HepG2 (cell line): Measurements from ENCODE around the gene RNPEPL1. TPM values are rescaled to one million over a fixed set of nuclear protein-coding genes. Genes with fewer than 3 reads are reported as not detected.

Source experiments
- CBFB ChIP-seq: sonication (generic); formaldehyde crosslinking; IDR thresholded peaks from 2 replicates; pipeline ENCODE4 v1.4.0; 2020; ENCODE audit warnings: missing genetic modification reagents
- KDM6A ChIP-seq: IDR thresholded peaks from 2 replicates; pipeline ENCODE4 v1.6.1; 2016; ENCODE audit warnings: low read depth
- NR3C1 ChIP-seq: sonication (generic); formaldehyde crosslinking; IDR thresholded peaks from 2 replicates; pipeline ENCODE4 v1.4.0; 2020; ENCODE audit warnings: missing genetic modification reagents
- POLR2G ChIP-seq: fragments of 200-400 bp; formaldehyde crosslinking; IDR thresholded peaks from 2 replicates; pipeline ENCODE4 v1.6.1; 2018; ENCODE audit warnings: mild to moderate bottlenecking, low read depth, low read length, moderate library complexity
- PRPF4 ChIP-seq: fragments of 200-400 bp; formaldehyde crosslinking; IDR thresholded peaks from 2 replicates; pipeline ENCODE4 v1.6.1; 2016; ENCODE audit warnings: low read length, low read depth; ENCODE audit not compliant: poor library complexity, severe bottlenecking
- SIX1 ChIP-seq: sonication (generic); formaldehyde crosslinking; IDR thresholded peaks from 2 replicates; pipeline ENCODE4 v1.4.0; 2020; ENCODE audit warnings: missing genetic modification reagents, borderline replicate concordance
- SYNCRIP ChIP-seq: fragments of 200-400 bp; formaldehyde crosslinking; IDR thresholded peaks from 2 replicates; pipeline ENCODE4 v1.6.1; 2018; ENCODE audit warnings: mild to moderate bottlenecking, low read depth, low read length; ENCODE audit not compliant: insufficient read depth
- TEAD3 ChIP-seq: optimal IDR thresholded peaks from 2 replicates; pipeline ENCODE3; 2016; ENCODE audit warnings: borderline replicate concordance
- UBTF ChIP-seq: sonication (generic); formaldehyde crosslinking; IDR thresholded peaks from 2 replicates; pipeline ENCODE4 v1.4.0; 2020; ENCODE audit warnings: mild to moderate bottlenecking, missing genetic modification reagents
- WIZ ChIP-seq: sonication (generic); formaldehyde crosslinking; IDR thresholded peaks from 2 replicates; pipeline ENCODE4 v1.5.1; 2020; ENCODE audit warnings: mild to moderate bottlenecking, missing genetic modification reagents
- ZNF253 ChIP-seq: sonication (generic); formaldehyde crosslinking; IDR thresholded peaks from 2 replicates; pipeline ENCODE4 v1.8.0; 2022; ENCODE audit warnings: mild to moderate bottlenecking, missing genetic modification reagents, borderline replicate concordance
- ZNF574 ChIP-seq: sonication (generic); formaldehyde crosslinking; IDR thresholded peaks from 2 replicates; pipeline ENCODE4 v1.4.0; 2020; ENCODE audit warnings: missing genetic modification reagents
- polyA plus RNA-seq, 8 experiments: library from polyadenylated mRNA; depleted of rRNA in 3 of 8; stranded (reverse) in 7 of 8; unstranded in 1 of 8; fragments of >200 nt; fragmentation: Illumina TruSeq in 4 of 8; extraction: Trizol in 4 of 8; gene quantifications; 2 replicates each; pipeline versions ENCODE4 v1.2.1 to v1.2.3, GENCODE V29; 2011 to 2016; ENCODE audit warnings: low read depth in 4 of 8, missing spikeins in 1 of 8, mixed read lengths in 1 of 8; ENCODE audit not compliant: insufficient read depth in 1 of 8
- total RNA-seq, 5 experiments: library from RNA; depleted of rRNA; stranded (reverse); fragments of >200 nt; fragmentation: Illumina TruSeq; extraction: Trizol; gene quantifications; 2 replicates each; pipeline ENCODE4 v1.2.3, GENCODE V29; 2016; ENCODE audit warnings: low read depth in 1 of 5
- TF ChIP-seq, protein P1 (sequence below): sonication (generic); formaldehyde crosslinking; IDR thresholded peaks from 2 replicates; pipeline ENCODE4 v1.5.0; 2020; ENCODE audit warnings: missing genetic modification reagents
- TF ChIP-seq, protein P2 (sequence below): IDR thresholded peaks from 2 replicates; pipeline ENCODE4 v1.6.1; 2012; ENCODE audit warnings: low read depth, low read length, improper control_type of control experiment
- TF ChIP-seq, protein P3 (sequence below): IDR thresholded peaks from 2 replicates; pipeline ENCODE4 v1.6.1; 2012; ENCODE audit warnings: low read length, improper control_type of control experiment

Gene RNPEPL1
- total and polyA plus RNA-seq, 2 of the 13 experiments (the other 11 are each of a cell fraction or from before 2014, with no cell fraction given): 13.0 to 18.0 TPM

DNA sequence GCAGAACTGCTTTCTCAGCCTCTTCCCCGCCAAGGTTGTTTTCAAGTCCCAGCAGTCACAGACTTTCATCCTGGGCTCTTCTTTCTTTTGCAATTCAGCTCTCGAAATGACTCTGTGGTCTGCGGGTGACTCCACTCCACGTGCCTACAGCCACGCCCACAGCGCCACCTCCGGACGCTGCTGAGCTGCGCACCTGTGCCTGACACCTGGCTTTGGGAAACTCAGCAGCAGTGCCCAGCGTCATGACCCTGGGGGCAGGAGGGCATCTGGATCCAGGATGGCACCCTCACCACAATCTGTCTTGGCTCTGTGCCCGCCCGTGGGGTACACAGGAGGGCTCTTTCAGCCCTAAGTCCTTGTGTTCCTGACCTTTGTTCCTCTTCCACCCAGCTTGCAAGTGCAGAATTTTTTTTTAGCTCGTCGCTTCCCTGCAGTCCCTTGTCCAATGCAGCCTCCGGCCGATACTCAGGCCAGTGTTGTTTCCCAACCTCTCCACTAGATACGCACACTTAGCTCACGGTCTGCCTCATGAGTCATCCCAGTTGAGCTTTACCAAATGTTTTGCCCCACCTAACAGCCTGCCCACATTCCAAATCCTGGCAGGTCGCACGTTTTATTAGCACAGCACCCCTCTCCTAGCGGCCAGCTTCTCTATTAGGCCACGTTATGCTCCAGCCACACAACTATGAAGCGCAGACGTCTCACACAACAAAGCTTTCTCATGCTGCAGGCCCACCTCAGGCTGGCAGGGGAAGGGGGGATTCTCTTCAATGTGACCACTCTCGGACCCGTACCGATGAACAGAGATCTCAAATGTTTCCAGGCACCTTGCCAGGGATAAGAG is 11.7 kb downstream of the RNPEPL1 start (continued):
- TF ChIP-seq, protein P1, sequence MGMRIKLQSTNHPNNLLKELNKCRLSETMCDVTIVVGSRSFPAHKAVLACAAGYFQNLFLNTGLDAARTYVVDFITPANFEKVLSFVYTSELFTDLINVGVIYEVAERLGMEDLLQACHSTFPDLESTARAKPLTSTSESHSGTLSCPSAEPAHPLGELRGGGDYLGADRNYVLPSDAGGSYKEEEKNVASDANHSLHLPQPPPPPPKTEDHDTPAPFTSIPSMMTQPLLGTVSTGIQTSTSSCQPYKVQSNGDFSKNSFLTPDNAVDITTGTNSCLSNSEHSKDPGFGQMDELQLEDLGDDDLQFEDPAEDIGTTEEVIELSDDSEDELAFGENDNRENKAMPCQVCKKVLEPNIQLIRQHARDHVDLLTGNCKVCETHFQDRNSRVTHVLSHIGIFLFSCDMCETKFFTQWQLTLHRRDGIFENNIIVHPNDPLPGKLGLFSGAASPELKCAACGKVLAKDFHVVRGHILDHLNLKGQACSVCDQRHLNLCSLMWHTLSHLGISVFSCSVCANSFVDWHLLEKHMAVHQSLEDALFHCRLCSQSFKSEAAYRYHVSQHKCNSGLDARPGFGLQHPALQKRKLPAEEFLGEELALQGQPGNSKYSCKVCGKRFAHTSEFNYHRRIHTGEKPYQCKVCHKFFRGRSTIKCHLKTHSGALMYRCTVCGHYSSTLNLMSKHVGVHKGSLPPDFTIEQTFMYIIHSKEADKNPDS (CRISPR knock-in tag): 0 out of 2 replicates have a peak, but pooled peaks have one; percentile 78
- TF ChIP-seq WIZ (CRISPR knock-in tag) (no peak), ZNF253 (CRISPR knock-in tag) (peak; percentile 83; the same call in 1 of the 2 replicates), NR3C1 (CRISPR knock-in tag) (no peak), POLR2G (no peak; the same call in none of the 2 replicates), CBFB (CRISPR knock-in tag) (peak; percentile 80), SYNCRIP (no peak), ZNF574 (CRISPR knock-in tag) (peak; percentile 93), PRPF4 (no peak), UBTF (CRISPR knock-in tag) (peak; percentile 75), SIX1 (0 out of 2 replicates have a peak, but pooled peaks have one; percentile 9), KDM6A (CRISPR knock-in tag) (0 out of 2 replicates have a peak, but pooled peaks have one; percentile 32), TEAD3 (CRISPR knock-in tag) (peak; percentile 41)
- TF ChIP-seq, protein P2, sequence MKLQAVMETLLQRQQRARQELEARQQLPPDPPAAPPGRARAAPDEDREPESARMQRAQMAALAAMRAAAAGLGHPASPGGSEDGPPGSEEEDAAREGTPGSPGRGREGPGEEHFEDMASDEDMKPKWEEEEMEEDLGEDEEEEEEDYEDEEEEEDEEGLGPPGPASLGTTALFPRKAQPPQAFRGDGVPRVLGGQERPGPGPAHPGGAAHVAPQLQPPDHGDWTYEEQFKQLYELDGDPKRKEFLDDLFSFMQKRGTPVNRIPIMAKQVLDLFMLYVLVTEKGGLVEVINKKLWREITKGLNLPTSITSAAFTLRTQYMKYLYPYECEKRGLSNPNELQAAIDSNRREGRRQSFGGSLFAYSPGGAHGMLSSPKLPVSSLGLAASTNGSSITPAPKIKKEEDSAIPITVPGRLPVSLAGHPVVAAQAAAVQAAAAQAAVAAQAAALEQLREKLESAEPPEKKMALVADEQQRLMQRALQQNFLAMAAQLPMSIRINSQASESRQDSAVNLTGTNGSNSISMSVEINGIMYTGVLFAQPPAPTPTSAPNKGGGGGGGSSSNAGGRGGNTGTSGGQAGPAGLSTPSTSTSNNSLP: peak; percentile 14; the same call in 1 of the 2 replicates
- TF ChIP-seq, protein P3, sequence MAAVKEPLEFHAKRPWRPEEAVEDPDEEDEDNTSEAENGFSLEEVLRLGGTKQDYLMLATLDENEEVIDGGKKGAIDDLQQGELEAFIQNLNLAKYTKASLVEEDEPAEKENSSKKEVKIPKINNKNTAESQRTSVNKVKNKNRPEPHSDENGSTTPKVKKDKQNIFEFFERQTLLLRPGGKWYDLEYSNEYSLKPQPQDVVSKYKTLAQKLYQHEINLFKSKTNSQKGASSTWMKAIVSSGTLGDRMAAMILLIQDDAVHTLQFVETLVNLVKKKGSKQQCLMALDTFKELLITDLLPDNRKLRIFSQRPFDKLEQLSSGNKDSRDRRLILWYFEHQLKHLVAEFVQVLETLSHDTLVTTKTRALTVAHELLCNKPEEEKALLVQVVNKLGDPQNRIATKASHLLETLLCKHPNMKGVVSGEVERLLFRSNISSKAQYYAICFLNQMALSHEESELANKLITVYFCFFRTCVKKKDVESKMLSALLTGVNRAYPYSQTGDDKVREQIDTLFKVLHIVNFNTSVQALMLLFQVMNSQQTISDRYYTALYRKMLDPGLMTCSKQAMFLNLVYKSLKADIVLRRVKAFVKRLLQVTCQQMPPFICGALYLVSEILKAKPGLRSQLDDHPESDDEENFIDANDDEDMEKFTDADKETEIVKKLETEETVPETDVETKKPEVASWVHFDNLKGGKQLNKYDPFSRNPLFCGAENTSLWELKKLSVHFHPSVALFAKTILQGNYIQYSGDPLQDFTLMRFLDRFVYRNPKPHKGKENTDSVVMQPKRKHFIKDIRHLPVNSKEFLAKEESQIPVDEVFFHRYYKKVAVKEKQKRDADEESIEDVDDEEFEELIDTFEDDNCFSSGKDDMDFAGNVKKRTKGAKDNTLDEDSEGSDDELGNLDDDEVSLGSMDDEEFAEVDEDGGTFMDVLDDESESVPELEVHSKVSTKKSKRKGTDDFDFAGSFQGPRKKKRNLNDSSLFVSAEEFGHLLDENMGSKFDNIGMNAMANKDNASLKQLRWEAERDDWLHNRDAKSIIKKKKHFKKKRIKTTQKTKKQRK: no peak
